Neuronal stem cell (in vitro differentiated cells): ENCODE data around the gene MICAL2.

ENCODE experiments used
- DNase-seq: peaks from one replicate; pipeline ENCODE4 v3.0.0-alpha.2; 2013; ENCODE audit warnings: low spot score
- H2AFZ ChIP-seq: one replicate; pipeline ENCODE4 v1.6.1; 2013; ENCODE audit warnings: mild to moderate bottlenecking, low read length, inconsistent platforms
- H2AK5ac ChIP-seq: 2 replicates; pipeline ENCODE4 v1.6.1; 2013; ENCODE audit warnings: low read depth, mild to moderate bottlenecking, inconsistent platforms, low read length, moderate library complexity, mixed read lengths
- H2BK120ac ChIP-seq: 2 replicates; pipeline ENCODE4 v1.6.1; 2013; ENCODE audit warnings: low read depth, mild to moderate bottlenecking, inconsistent platforms, low read length, moderate library complexity, mixed read lengths
- H2BK12ac ChIP-seq: one replicate; pipeline ENCODE4 v1.6.1; 2013; ENCODE audit warnings: low read length, inconsistent platforms
- H2BK15ac ChIP-seq: 2 replicates; pipeline ENCODE4 v1.6.1; 2013; ENCODE audit warnings: mild to moderate bottlenecking, low read length, inconsistent platforms, mixed read lengths
- H2BK5ac ChIP-seq: one replicate; pipeline ENCODE4 v1.6.1; 2013; ENCODE audit warnings: inconsistent platforms, mild to moderate bottlenecking, low read length, moderate library complexity
- H3K14ac ChIP-seq: one replicate; pipeline ENCODE4 v1.6.1; 2013; ENCODE audit warnings: low read length, inconsistent platforms
- H3K18ac ChIP-seq: 2 replicates; pipeline ENCODE4 v1.6.1; 2013; ENCODE audit warnings: low read length, inconsistent platforms
- H3K23ac ChIP-seq: 2 replicates; pipeline ENCODE4 v1.6.1; 2013; ENCODE audit warnings: low read depth, mild to moderate bottlenecking, mixed read lengths, low read length, inconsistent platforms; ENCODE audit not compliant: poor library complexity
- H3K27ac ChIP-seq: replicated peaks from 3 replicates; pipeline ENCODE4 v1.5.1; 2013; ENCODE audit warnings: low read length, inconsistent platforms
- H3K27me3 ChIP-seq, 3 experiments: 2 replicates each; pipeline ENCODE4 v1.6.1; 2013; ENCODE audit warnings: low read length in 3 of 3, mild to moderate bottlenecking in 2 of 3, inconsistent platforms in 1 of 3, low read depth in 1 of 3, mixed read lengths in 1 of 3, moderate library complexity in 1 of 3; ENCODE audit not compliant: control insufficient read depth in 3 of 3, insufficient read depth in 3 of 3
- H3K36me3 ChIP-seq, 2 donors: replicated peaks in 1 of 2; 2 replicates each; pipeline ENCODE4 v1.6.1; 2013; ENCODE audit warnings: low read length in 2 of 2; ENCODE audit not compliant: control insufficient read depth in 2 of 2, insufficient read depth in 2 of 2
- H3K4ac ChIP-seq: 2 replicates; pipeline ENCODE4 v1.6.1; 2013; ENCODE audit warnings: inconsistent platforms, mild to moderate bottlenecking, low read length, moderate library complexity
- H3K4me1 ChIP-seq, 2 donors: 1 replicate in 1 of 2; 2 replicates in 1 of 2; pipeline ENCODE4 v1.6.1; 2013; ENCODE audit warnings: low read length in 2 of 2, low read depth in 1 of 2; ENCODE audit not compliant: control insufficient read depth in 2 of 2, insufficient read depth in 1 of 2
- H3K4me2 ChIP-seq: one replicate; pipeline ENCODE4 v1.6.1; 2013; ENCODE audit warnings: mild to moderate bottlenecking, low read length, inconsistent platforms; ENCODE audit not compliant: insufficient read depth, poor library complexity, severe bottlenecking
- H3K4me3 ChIP-seq, 2 donors: 2 replicates each; pipeline ENCODE4 v1.5.1; 2013; ENCODE audit warnings: low read length in 2 of 2, mild to moderate bottlenecking in 2 of 2, inconsistent platforms in 1 of 2, moderate library complexity in 1 of 2
- H3K79me1 ChIP-seq: one replicate; pipeline ENCODE4 v1.6.1; 2013; ENCODE audit warnings: low read depth, mild to moderate bottlenecking, inconsistent platforms, low read length, moderate library complexity
- H3K9ac ChIP-seq: one replicate; pipeline ENCODE4 v1.6.1; 2013; ENCODE audit warnings: mild to moderate bottlenecking, low read depth, low read length, inconsistent platforms; ENCODE audit not compliant: poor library complexity
- H3K9me3 ChIP-seq, 2 donors: replicated peaks in 1 of 2; 2 replicates each; pipeline versions ENCODE3 to v1.6.1; 2013; ENCODE audit warnings: low read length in 2 of 2, mild to moderate bottlenecking in 2 of 2, inconsistent platforms in 1 of 2, low read depth in 1 of 2, mixed read lengths in 1 of 2, moderate library complexity in 1 of 2; ENCODE audit not compliant: control insufficient read depth in 2 of 2, insufficient read depth in 1 of 2
- H4K8ac ChIP-seq: one replicate; pipeline ENCODE4 v1.6.1; 2013; ENCODE audit warnings: low read depth, mild to moderate bottlenecking, inconsistent platforms, low read length, moderate library complexity
- H4K91ac ChIP-seq: one replicate; pipeline ENCODE4 v1.6.1; 2013; ENCODE audit warnings: low read length, low read depth, mild to moderate bottlenecking, inconsistent platforms; ENCODE audit not compliant: poor library complexity
- WGBS, 2 donors: extraction: QIAGEN DNeasy Blood & Tissue Kit; methylation state at CpG; one replicate each; pipeline ENCODE4 v1.1.7; 2013; ENCODE audit warnings: missing lambda C conversion rate in 2 of 2, mixed read lengths in 1 of 2; ENCODE audit not compliant: insufficient read length in 2 of 2, insufficient replicate concordance in 1 of 2; ENCODE audit errors: extremely low coverage in 2 of 2; 5-methylcytosine and 5-hydroxymethylcytosine counted together

MICAL2 gene

DNA sequence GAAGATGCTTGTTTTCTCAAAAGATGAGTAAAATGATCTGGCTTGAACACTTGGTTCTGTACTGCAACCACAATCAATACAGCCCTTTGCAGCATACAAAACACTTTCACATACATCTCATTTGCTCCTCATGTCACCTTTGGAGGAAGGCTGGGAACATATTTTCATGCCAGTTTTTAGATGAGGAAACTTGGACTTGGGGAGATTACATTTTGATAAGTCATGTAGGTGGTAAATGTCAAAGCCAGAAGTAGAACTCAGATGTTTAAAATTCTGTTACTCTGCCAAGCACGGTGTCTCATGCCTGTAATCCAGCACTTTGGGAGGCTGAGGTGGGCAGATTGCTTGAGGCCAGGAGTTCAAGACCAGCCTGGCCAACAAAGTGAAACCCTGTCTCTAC is 121.8 kb downstream of the MICAL2 start:
- Histone ChIP-seq H2BK5ac (no peak overlapping the region), H3K9ac (no peak overlapping the region), H3K18ac (no peak overlapping the region), H3K4me3 (no peak overlapping the region), H3K14ac (no peak overlapping the region), H3K27me3 (no peaks in the 10 kb centered on the region), H3K4me1 (no peaks in the 10 kb centered on the region), H4K91ac (no peak overlapping the region), H3K4me2 (no peak overlapping the region), H3K9me3 (no peaks in the 10 kb centered on the region), H4K8ac (no peak overlapping the region), H3K27ac (no peak overlapping the region), H2BK15ac (no peak overlapping the region), H3K79me1 (no peaks in the 10 kb centered on the region), H2BK120ac (no peak overlapping the region), H3K4ac (no peak overlapping the region), H2BK12ac (no peak overlapping the region), H2AK5ac (no peak overlapping the region), H3K23ac (no peak overlapping the region), H3K36me3 (no peaks in the 10 kb centered on the region), H2AFZ (no peak overlapping the region)
- no peak for DNase-seq
- WGBS, 2 donors: no CpG with 5 or more reads among the region's 1 CpG

DNA sequence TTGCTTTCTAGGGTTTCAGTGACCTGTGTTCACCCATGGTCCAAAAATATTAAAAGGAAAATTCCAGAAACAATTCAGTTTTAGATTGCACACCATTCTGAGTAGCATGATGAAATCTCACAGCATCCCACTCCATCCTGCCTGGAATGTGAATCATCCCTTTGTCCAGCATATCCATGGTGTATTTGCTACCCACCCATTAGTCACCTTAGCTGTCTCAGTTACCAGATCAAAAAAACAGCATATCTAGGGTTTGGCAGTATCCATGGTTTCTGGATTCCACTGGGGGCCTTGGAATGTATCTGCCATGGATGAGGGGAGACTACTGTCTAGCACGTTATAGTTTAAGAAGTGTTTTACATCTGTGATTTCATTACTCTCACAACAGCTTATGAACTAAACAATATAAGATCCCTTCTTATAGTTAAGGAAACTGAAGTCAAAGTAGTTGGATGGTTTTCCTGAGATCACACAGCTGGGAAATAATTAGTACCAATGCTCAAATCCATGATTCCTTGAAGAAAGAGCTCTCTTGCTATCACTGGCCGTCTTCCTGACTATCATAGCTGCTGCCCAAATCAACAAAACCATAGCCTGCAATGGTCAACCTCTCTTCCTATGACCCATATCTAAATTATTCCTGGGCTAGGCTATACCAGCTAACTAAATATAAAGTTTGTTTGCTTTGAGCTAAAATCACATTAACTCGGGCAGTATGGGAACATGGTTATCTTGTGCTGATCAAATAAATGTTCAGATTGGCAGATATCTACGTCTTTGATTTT is 122.6 kb downstream of the MICAL2 start:
- Histone ChIP-seq H3K4me1 (no peaks in the 10 kb centered on the region), H4K8ac (no peak overlapping the region), H3K27ac (no peak overlapping the region), H3K4me2 (no peak overlapping the region), H2BK15ac (no peak overlapping the region), H3K4me3 (no peak overlapping the region), H3K79me1 (no peaks in the 10 kb centered on the region), H3K4ac (no peak overlapping the region), H3K23ac (no peak overlapping the region), H2AK5ac (no peak overlapping the region), H2BK12ac (no peak overlapping the region), H3K18ac (no peak overlapping the region), H3K27me3 (no peaks in the 10 kb centered on the region), H3K36me3 (no peaks in the 10 kb centered on the region), H3K14ac (no peak overlapping the region), H2BK5ac (no peak overlapping the region), H2BK120ac (no peak overlapping the region), H4K91ac (no peak overlapping the region), H3K9ac (no peak overlapping the region), H3K9me3 (no peaks in the 10 kb centered on the region), H2AFZ (no peak overlapping the region)
- no peak for DNase-seq
- WGBS, 2 donors: no CpG with 5 or more reads among the region's 4 CpGs

DNA sequence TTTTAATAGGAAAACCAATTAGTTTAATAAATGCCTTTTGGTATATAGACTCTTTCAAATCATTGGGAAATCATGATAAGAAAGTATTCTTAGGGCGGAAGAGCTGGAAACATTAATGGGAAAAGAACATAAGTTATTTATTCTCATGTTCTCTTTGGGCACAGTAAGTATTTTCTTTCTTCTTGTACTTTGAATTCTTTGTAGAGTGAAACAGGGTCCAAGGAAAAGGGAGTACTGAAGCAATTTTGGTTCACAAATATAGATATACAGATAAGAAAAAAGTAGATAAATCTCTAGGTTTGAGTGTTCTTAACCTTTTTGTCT is 123.2 kb downstream of the MICAL2 start:
- H3K9me3 ChIP-seq: no peaks in the 10 kb centered on the region
- no peaks in the 10 kb centered on the region for H3K4me1 ChIP-seq
- no peak overlapping the region for H2AK5ac ChIP-seq
- no peak overlapping the region for H3K23ac ChIP-seq
- H2BK5ac ChIP-seq: no peak overlapping the region
- DNase-seq: no peak
- H3K79me1 ChIP-seq: no peaks in the 10 kb centered on the region
- no CpG with 5 or more reads among the region's 1 CpG for WGBS, 2 donors
- no peak overlapping the region for H2BK120ac ChIP-seq
- no peak overlapping the region for H4K91ac ChIP-seq
- H3K27ac ChIP-seq: no peak overlapping the region
- no peaks in the 10 kb centered on the region for H3K27me3 ChIP-seq
- no peak overlapping the region for H3K4me3 ChIP-seq
- no peak overlapping the region for H4K8ac ChIP-seq
- no peak overlapping the region for H2BK12ac ChIP-seq
- H3K36me3 ChIP-seq: no peaks in the 10 kb centered on the region
- no peak overlapping the region for H3K18ac ChIP-seq
- no peak overlapping the region for H2BK15ac ChIP-seq
- H2AFZ ChIP-seq: no peak overlapping the region
- no peak overlapping the region for H3K4ac ChIP-seq
- no peak overlapping the region for H3K14ac ChIP-seq
- H3K4me2 ChIP-seq: no peak overlapping the region
- no peak overlapping the region for H3K9ac ChIP-seq

DNA sequence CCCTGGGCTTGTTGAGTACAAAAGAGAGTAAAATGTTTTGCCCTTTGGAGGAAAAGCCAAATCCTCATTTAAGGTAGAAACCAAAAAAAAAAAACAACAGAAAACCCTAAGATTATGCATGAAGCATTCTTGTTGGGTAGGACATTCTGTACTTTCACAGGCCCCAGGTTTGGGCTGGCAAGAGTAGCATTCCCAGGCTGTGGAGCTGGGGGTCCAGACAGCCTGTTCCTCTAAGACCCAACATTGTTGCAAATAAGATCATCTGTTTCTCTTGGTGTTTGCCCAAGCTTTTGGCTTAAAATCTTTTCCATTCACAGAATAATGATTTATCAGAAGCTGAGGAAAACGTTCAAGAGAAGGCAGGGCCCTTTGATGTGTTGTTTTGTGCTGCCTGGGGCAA is 123.8 kb downstream of the MICAL2 start:
- H3K9me3 ChIP-seq: no peaks in the 10 kb centered on the region
- no CpG with 5 or more reads among the region's 1 CpG for WGBS, 2 donors

More for the DNA sequence above, 123.8 kb downstream of the MICAL2 start:
- Histone ChIP-seq H4K91ac (no peak overlapping the region), H3K9ac (no peak overlapping the region), H3K36me3 (no peaks in the 10 kb centered on the region), H3K4me2 (no peak overlapping the region), H3K27ac (no peak overlapping the region), H2BK12ac (no peak overlapping the region), H3K18ac (no peak overlapping the region), H3K79me1 (no peaks in the 10 kb centered on the region), H2BK15ac (no peak overlapping the region), H4K8ac (no peak overlapping the region), H3K4me3 (no peak overlapping the region), H2BK120ac (no peak overlapping the region), H2AFZ (no peak overlapping the region), H3K14ac (no peak overlapping the region), H3K4ac (no peak overlapping the region), H2AK5ac (no peak overlapping the region), H3K27me3 (no peaks in the 10 kb centered on the region), H3K4me1 (no peaks in the 10 kb centered on the region), H2BK5ac (no peak overlapping the region), H3K23ac (no peak overlapping the region)
- no peak for DNase-seq
